ENCODE measurements around the gene ANKRD2. TPM values are rescaled to one million over a fixed set of nuclear protein-coding genes. Genes with fewer than 3 reads are reported as not detected.
"Not testable (repeated sequence)": the region's sequence is repeated elsewhere in the genome, so short reads cannot be mapped to it uniquely, and the experiment has no call there.

Gene ANKRD2
- total RNA-seq, 1 experiment from 2014 or later, result not detected

GRCh38 chr10:97571622-97572021 lies 957 bp upstream of the ANKRD2 start:
- no peak for DNase-seq (ENCODE audit: low read depth)

DNA sequence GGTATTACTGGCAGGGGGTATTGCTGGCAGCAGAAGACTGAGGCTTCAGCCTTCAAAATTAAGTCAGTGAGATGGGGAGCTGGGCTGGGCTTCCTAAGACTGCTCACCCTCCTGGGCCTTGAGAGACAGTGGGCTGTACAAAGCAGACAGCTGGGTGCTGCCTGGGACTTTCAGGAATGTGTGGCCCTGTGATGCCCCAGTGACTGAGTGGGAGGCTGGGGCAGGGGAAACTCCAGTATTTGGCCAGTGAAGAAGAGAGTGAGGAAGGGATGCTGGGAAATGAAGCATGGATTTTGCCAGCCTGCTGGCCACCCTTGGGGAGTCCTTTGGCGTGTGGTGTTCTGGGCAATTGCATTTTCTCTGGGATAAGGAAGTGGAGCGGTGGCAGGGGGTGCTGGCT lies 442 bp downstream of the ANKRD2 start:
- no peak for DNase-seq (ENCODE audit: low read depth)

- DNase-seq (ENCODE audit: low read depth), result no peak
These were observed 1.1 kb downstream of the ANKRD2 start for GRCh38 chr10:97573672-97574071.

- peak; percentile 91 for DNase-seq (ENCODE audit: low read depth)
These were observed 2.0 kb downstream of the ANKRD2 start for GRCh38 chr10:97574374-97575126.

DNA sequence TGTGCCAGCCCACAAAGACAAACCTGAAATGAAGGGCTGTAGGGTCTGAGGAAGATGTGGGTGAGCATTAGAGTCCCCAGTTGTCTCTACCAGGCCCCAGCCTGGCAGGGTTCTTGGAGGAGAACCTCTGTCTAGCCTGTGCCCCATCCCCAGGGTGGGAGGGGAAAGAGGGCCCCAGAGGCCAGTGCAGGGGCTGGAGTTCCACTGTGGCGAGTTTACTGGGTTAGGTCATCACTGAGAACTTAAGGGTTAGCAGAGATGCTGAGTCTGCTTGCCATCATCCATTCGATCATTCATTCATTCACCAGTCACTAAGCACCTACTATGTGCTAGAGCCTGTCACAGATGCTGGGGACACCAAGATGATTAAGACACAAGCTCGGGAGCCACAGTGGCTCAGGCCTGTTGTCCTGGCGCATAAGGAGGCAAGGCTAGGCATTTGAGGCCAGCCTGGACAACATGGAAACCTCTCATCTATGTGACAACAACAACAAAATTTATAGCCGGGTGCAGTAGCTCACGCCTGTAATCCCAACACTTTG lies 2.6 kb downstream of the ANKRD2 start:
- DNase-seq (ENCODE audit: low read depth), result peak; percentile 11

DNA sequence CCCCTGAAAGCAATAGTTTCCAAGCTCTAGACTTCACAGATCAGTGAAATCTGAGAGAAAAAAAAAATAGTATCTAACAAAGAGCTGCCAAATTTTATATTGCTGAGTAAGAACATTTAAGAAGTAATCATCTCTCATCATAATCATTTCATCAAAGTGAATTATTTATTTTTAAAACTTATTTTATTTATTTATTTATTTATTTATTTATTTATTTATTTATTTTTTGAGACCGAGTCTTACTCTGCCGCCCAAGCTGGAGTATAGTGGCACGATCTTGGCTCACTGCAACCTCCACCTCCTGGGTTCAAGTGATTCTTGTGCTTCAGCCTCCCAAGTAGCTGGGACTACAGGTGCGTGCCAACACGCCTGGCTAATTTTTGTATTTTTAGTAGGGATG lies 3.9 kb downstream of the ANKRD2 start:
- not testable (repeated sequence) for DNase-seq (ENCODE audit: low read depth)

- DNase-seq (ENCODE audit: low read depth), result no peak
These were observed 5.1 kb downstream of the ANKRD2 start for GRCh38 chr10:97577701-97578100.

DNA sequence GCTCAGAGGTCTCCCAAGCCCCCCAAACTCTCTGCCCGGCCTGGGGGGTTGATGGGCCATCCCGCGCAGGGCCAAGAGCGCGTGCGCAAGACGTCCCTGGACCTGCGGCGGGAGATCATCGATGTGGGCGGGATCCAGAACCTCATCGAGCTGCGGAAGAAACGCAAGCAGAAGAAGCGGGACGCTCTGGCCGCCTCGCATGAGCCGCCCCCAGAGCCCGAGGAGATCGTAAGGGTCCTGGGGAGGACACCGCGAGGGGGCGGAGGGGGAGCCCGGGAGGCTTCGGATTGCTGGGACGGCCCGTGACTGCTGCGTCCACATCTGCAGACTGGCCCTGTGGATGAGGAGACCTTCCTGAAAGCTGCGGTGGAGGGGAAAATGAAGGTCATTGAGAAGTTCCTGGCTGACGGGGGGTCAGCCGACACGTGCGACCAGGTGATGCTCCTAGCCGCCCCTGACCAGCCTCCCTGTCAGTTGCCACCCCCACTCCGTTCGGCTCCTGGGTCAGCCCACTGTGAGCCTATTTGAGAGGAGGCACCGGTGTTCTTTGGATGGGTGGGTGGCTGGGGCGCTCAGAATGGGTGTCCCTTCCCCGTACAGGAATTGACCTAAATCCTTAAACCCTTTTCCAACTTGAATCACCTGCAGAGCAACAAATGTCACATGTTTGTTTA lies 5.7 kb downstream of the ANKRD2 start:
- DNase-seq (ENCODE audit: low read depth), result no peak

GRCh38 chr10:97580421-97581367 lies 8.1 kb downstream of the ANKRD2 start:
- DNase-seq (ENCODE audit: low read depth), result no peak

GRCh38 chr10:97582169-97582568 lies 9.6 kb downstream of the ANKRD2 start:
- DNase-seq (ENCODE audit: low read depth), result no peak

GRCh38 chr10:97583476-97583875 lies 10.9 kb downstream of the ANKRD2 start:
- no peak for DNase-seq (ENCODE audit: low read depth)

- peak; percentile 77 for DNase-seq (ENCODE audit: low read depth)
These were observed 11.7 kb downstream of the ANKRD2 start, which contains the start of gene HOGA1 for GRCh38 chr10:97584060-97584797. Gene HOGA1, plus strand, starts transcription at chr10:97584389. Its CDS starts 315 bp downstream, at chr10:97584704.

DNA sequence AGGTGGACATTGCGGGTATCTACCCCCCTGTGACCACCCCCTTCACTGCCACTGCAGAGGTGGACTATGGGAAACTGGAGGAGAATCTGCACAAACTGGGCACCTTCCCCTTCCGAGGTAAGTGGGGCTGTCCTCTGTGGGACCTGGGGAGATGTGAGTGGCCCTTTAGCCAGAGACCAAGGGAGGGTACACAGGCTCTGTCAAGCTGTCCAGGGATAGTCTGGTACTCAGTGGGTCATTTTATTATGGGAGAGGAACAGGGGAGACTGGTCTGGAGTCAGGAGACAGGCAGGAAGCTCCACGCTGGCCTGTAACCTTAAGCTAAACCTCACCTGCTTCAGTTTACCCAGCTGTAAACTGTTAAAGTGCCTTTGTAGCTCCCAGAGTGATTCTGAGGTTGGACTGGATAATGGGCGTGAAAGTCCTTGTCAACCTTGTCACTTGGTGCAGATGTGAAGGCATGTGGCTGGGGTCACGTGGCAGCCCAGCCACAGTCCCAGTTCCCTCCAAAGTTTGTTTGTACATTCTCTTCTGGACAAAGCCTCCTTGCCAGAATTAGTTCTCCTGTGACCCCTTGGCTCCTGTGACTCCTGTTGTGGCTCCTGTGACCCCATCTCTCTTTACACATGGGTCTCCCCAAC lies 12.3 kb downstream of the ANKRD2 start:
- DNase-seq (ENCODE audit: low read depth), result no peak

DNA sequence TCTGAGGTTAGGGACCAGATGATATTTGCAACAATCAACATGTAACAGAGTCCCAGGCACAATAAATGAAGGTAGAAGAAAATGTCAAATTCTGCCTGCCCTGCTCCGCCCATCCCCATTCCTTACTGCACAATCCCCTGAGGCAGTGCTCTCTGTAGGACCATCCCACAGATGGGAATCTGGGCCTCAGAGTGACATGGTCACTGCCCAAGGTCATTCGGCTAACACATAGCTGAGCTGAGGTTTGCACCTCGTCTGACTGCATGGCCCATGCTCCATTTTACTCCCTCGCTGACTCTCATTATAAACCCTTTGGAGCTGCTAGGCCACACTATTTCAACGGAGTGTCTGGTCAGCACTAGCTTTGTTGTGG lies 12.8 kb downstream of the ANKRD2 start:
- no peak for DNase-seq (ENCODE audit: low read depth)

GRCh38 chr10:97587183-97587582 lies 14.6 kb downstream of the ANKRD2 start:
- no peak for DNase-seq (ENCODE audit: low read depth)

DNA sequence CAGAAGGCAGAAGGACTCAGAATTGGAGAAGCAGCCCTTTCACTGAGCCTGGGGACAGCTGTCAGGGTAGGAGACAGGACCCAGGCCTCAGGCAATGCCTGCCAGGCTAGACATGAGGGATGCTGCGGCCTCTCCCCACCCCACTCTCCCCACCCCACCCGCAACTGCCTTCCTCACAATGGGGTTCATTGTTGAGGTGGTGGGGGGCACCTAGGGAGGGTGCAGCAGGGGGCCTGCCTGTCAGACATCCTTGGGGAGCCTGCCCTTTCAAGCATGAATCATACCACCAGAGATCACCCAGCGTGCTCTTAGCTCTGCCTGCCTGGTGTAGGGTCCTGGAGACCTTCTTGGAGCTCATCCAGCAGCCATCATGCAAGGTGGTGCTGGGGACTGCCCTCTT lies 16.9 kb downstream of the ANKRD2 start, which contains the start of gene C10orf62:
TSS of gene C10orf62 (plus strand) at position 243 of the 400 bp plus-strand sequence. CDS start 177 bp downstream, outside the sequence.
- peak; percentile 13 for DNase-seq (ENCODE audit: low read depth)

- DNase-seq (ENCODE audit: low read depth), result no peak
These were observed 17.6 kb downstream of the ANKRD2 start for GRCh38 chr10:97590082-97590747.

DNA sequence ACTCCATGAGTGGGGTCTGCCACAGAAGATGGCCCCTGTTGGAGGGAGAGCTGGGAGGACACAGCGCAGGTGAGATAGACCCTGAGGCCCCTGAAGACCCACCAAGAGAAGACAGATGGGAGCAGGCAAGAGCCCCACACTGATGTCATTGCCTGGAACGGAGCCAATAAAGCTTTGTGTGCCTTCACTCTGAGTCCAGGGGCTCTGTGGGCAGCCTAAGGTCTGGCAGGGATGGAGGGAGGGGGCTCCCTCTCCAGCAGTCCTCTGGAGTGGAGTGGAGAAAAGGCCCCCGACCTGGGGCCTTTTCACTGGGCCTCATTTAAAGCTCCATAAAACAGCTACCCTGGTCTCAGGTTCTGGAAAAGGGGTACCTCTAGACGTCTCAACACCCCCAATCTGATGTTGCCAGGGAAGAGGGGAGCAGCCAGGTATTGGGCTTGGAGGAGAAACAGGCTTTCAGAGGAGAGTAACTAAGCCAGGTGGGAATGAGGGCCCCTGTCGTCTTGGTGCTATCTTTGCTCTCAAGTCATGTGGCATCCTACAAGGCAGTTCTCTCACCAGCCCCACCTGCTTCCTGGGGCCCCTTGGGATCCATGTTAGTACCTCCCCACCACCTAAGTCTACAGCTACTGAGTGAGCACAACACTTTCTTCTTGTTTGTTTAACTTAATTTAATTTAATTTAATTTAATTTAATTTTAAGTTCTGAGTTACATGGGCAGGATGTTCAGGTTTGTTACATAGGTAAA lies 18.3 kb downstream of the ANKRD2 start:
- DNase-seq (ENCODE audit: low read depth), result no peak

GRCh38 chr10:97593421-97593820 lies 20.8 kb downstream of the ANKRD2 start:
- no peak for DNase-seq (ENCODE audit: low read depth)

Data from RPMI7951 (cell line).